HUDEP-2 (cell line): ENCODE measurements around the gene FXYD5.
"Not testable (repeated sequence)": the region's sequence is repeated elsewhere in the genome, so short reads cannot be mapped to it uniquely, and the experiment has no call there.

ENCODE experiments used
- DNase-seq, 76 experiments: peaks; one replicate each; lab custom pipeline; 2025; ENCODE audit not compliant: unreplicated experiment in 76 of 76; lab: John Stamatoyannopoulos, UW

Gene FXYD5

GRCh38 chr19:35136231-35136630, 18.3 kb upstream of the FXYD5 start:
- no peak for DNase-seq

- no peak for DNase-seq
Measured at GRCh38 chr19:35136977-35137702, 17.4 kb upstream of the FXYD5 start.

- DNase-seq = no peak
Measured at GRCh38 chr19:35138305-35138892, 16.1 kb upstream of the FXYD5 start, which contains the start of gene FXYD1. Gene FXYD1 (plus strand): TSS chr19:35138824. CDS start chr19:35140080, 1,256 bp downstream.

- no peak for DNase-seq
Measured at GRCh38 chr19:35140207-35140961, 14.2 kb upstream of the FXYD5 start.

- peak in 74 of 76 experiments; percentile 71 to 99 (median 96) for DNase-seq
Measured at GRCh38 chr19:35140962-35141836, 13.3 kb upstream of the FXYD5 start.

- peak in 6 of 76 experiments; percentile 12 to 50 (median 42) for DNase-seq
Measured at GRCh38 chr19:35141837-35142605, 12.5 kb upstream of the FXYD5 start.

- peak in 57 of 76 experiments; percentile 4 to 78 (median 43) for DNase-seq
Measured at GRCh38 chr19:35142606-35143230, 11.8 kb upstream of the FXYD5 start.

GRCh38 chr19:35143231-35143715, 11.3 kb upstream of the FXYD5 start, which contains the start of gene FXYD7:
Gene FXYD7 (plus strand): TSS chr19:35143255. CDS start chr19:35143334, 79 bp downstream.
- no peak for DNase-seq

- DNase-seq = no peak
Measured at GRCh38 chr19:35143818-35144217, 10.7 kb upstream of the FXYD5 start.

- DNase-seq = no peak
Measured at GRCh38 chr19:35144259-35144599, 10.3 kb upstream of the FXYD5 start.

- DNase-seq = peak in 22 of 76 experiments; percentile 8 to 50 (median 22)
Measured at GRCh38 chr19:35144600-35145436, 9.7 kb upstream of the FXYD5 start.

- no peak for DNase-seq
Measured at GRCh38 chr19:35146746-35147459, 7.6 kb upstream of the FXYD5 start.

GRCh38 chr19:35149463-35149862, 5.1 kb upstream of the FXYD5 start:
- no peak for DNase-seq

- DNase-seq = no peak
Measured at GRCh38 chr19:35150445-35150844, 4.1 kb upstream of the FXYD5 start.

GRCh38 chr19:35151273-35152065, 3.1 kb upstream of the FXYD5 start:
- no peak for DNase-seq

- not testable (repeated sequence) for DNase-seq
Measured at GRCh38 chr19:35153129-35153522, 1.4 kb upstream of the FXYD5 start.
